Stimulated activated CD8-positive, alpha-beta memory T cell treated with anti-CD3 and anti-CD28 coated beads, Interleukin-7, amount 100 ng/mL, for 24 hours (primary cell): ENCODE data around the gene ZMYM4.
"Not testable (repeated sequence)": the region's sequence is repeated elsewhere in the genome, so short reads cannot be mapped to it uniquely, and the experiment has no call there.

ENCODE experiments used
- DNase-seq: peaks from one replicate; pipeline ENCODE4 v3.0.0-alpha.2; 2020; ENCODE audit warnings: low read depth

The ZMYM4 gene

GRCh38 chr1:35326246-35326866 is 57.8 kb downstream of the ZMYM4 start:
- no peak for DNase-seq

- DNase-seq = not testable (repeated sequence)
These were observed 63.1 kb downstream of the ZMYM4 start for GRCh38 chr1:35331618-35332017.

GRCh38 chr1:35334485-35334884 is 66.0 kb downstream of the ZMYM4 start:
- DNase-seq = no peak

- no peak for DNase-seq
These were observed 72.0 kb downstream of the ZMYM4 start for GRCh38 chr1:35340519-35340918.

- DNase-seq = no peak
These were observed 77.0 kb downstream of the ZMYM4 start for GRCh38 chr1:35345439-35345981.

GRCh38 chr1:35350872-35351271 is 82.4 kb downstream of the ZMYM4 start:
- DNase-seq = no peak

GRCh38 chr1:35359995-35360394 is 91.5 kb downstream of the ZMYM4 start:
- DNase-seq = no peak

GRCh38 chr1:35361638-35362037 is 93.1 kb downstream of the ZMYM4 start:
- DNase-seq = no peak

GRCh38 chr1:35364741-35365140 is 96.2 kb downstream of the ZMYM4 start:
- DNase-seq = no peak

GRCh38 chr1:35367914-35368313 is 99.4 kb downstream of the ZMYM4 start:
- no peak for DNase-seq

GRCh38 chr1:35369922-35370671 is 101.6 kb downstream of the ZMYM4 start:
- no peak for DNase-seq

- DNase-seq = no peak
These were observed 103.0 kb downstream of the ZMYM4 start for GRCh38 chr1:35371506-35371905.

GRCh38 chr1:35377555-35377954 is 109.0 kb downstream of the ZMYM4 start:
- DNase-seq = no peak

- no peak for DNase-seq
These were observed 111.0 kb downstream of the ZMYM4 start for GRCh38 chr1:35379317-35380000.

- DNase-seq = not testable (repeated sequence)
These were observed 111.6 kb downstream of the ZMYM4 start for GRCh38 chr1:35380111-35380510.

GRCh38 chr1:35382107-35382506 is 113.6 kb downstream of the ZMYM4 start:
- no peak for DNase-seq

GRCh38 chr1:35386290-35386689 is 117.8 kb downstream of the ZMYM4 start:
- DNase-seq = no peak

GRCh38 chr1:35386959-35387358 is 118.5 kb downstream of the ZMYM4 start:
- no peak for DNase-seq

- DNase-seq = no peak
These were observed 122.3 kb downstream of the ZMYM4 start for GRCh38 chr1:35390600-35391494.

- DNase-seq = no peak
These were observed 125.9 kb downstream of the ZMYM4 start for GRCh38 chr1:35394386-35394785.

GRCh38 chr1:35398739-35399138 is 130.2 kb downstream of the ZMYM4 start:
- DNase-seq = no peak

GRCh38 chr1:35401049-35401448 is 132.5 kb downstream of the ZMYM4 start:
- no peak for DNase-seq
